Kidney glomerular epithelial cell (primary cell): ENCODE data around the gene LILRB1.
A peak's percentile ranks its signal among the peaks of the same experiment; 100 is the strongest.
"Not testable (repeated sequence)": the region's sequence is repeated elsewhere in the genome, so short reads cannot be mapped to it uniquely, and the experiment has no call there.

Experiments used
- DNase-seq: peaks from one replicate; lab custom pipeline; 2025; lab: John Stamatoyannopoulos, UW

The LILRB1 gene

GRCh38 chr19:54662730-54663129 is 32.4 kb downstream of the LILRB1 start, which contains the start of gene LILRB4:
LILRB4 (plus strand) TSS chr19:54662985; CDS start chr19:54663034, 49 bp downstream.
- no peak for DNase-seq

DNA sequence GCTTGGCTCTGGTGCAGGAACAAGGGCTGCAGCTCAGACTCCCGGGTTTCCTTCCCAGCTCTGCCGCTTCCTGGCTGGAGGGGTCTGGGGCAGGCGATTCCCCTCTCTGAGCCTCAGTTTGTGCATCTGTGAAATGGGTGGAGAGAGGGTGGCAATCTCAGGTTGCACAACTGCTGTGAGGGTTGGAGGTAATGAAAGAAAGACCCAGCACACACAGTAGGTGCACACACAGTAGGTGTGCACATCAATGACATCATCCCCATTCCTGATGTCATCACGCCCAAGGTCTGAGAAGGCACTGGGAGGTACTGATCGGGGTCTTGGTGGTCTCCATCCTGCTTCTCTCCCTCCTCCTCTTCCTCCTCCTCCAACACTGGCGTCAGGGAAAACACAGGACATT is 35.2 kb downstream of the LILRB1 start:
- no peak for DNase-seq

DNA sequence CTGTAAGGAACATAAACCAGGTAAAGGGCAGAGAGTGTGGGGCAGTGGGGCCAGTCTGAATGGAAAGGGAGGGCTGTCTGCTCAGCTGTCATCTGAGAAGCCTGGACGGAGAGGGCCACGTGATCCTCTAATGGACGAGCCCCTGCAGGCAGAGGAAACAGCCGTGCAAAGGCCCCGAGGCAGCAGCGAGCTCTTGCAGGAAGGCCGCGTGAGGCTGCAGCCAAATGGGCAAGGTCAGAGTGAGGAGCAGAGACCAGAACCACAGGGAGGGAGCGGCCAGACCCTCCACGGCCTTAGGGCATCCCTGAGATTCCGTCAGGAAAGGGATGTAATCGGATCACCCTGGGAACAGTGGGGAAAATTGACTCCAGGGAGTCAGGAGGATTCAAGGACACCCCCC is 36.9 kb downstream of the LILRB1 start:
- DNase-seq: no peak

GRCh38 chr19:54668353-54668752 is 38.1 kb downstream of the LILRB1 start:
- DNase-seq: no peak

GRCh38 chr19:54670576-54671357 is 40.5 kb downstream of the LILRB1 start:
- no peak for DNase-seq

DNA sequence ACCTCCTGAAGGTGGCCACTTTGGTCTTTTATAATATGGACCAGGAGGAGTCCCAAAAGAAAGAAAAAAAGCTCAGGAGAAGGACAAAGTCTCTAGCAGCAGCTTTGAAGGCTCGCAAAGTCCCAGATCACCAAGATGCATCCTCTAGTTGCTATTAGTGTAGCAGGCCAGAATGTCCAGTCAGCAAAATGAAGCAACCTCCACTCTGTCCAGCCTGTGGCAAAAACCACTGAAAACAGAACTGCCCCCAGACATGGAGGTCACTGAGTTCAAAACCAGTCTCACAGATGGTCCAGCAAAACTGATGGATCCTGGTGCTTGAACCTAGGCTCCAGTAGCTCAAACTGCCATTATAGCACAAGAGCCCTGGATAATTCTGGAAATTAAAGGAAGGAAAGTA is 42.9 kb downstream of the LILRB1 start:
- no peak for DNase-seq

- DNase-seq: peak; percentile 0
Measured at GRCh38 chr19:54674021-54674617, 43.8 kb downstream of the LILRB1 start.

DNA sequence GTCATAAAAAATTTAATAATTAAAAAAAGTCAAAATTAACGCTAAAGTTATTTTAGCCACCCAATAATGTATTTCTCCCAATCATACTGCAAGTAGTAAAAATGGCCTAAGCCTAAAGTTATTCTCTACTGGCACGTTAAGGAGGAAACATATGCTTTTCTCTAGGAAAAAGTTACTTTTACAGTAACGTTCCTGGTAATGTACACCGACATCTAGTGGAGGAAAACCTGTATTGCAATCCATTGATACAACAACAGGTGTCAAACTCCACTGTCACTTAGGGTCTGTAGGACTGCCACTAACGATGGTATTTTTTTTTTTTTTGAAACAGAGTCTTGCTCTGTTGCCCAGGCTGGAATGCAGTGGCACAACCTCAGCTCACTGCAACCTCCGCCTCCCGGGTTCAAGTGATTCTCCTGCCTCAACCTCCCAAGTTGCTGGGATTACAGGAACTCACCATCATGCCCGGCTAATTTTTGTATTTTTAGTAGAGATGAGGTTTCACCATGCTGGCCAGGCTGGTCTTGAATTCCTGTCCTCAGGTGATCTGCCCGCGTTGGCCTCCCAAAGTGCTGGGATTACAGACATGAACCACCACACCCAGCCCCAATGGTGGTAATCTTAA is 46.0 kb downstream of the LILRB1 start:
- DNase-seq: peak; percentile 15

- no peak for DNase-seq
Measured at GRCh38 chr19:54677217-54677616, 46.9 kb downstream of the LILRB1 start.

GRCh38 chr19:54681596-54681995 is 51.3 kb downstream of the LILRB1 start:
- not testable (repeated sequence) for DNase-seq

GRCh38 chr19:54682306-54682856 is 52.1 kb downstream of the LILRB1 start:
- DNase-seq: no peak

GRCh38 chr19:54684527-54684926 is 54.2 kb downstream of the LILRB1 start:
- DNase-seq: peak; percentile 0
